GM10266 (cell line): ENCODE results near the gene SPATA46.

Source experiments
- DNase-seq: peaks from one replicate; pipeline ENCODE4 v3.0.0; 2012; ENCODE audit errors: extremely low spot score
- CTCF ChIP-seq: IDR thresholded peaks from 2 replicates; pipeline ENCODE4 v1.5.1; 2012; ENCODE audit warnings: mild to moderate bottlenecking, low read depth; ENCODE audit not compliant: control insufficient read depth, insufficient read depth; ENCODE audit errors: missing control alignments

SPATA46 gene

GRCh38 chr1:162381383-162381782, 4.7 kb upstream of the SPATA46 start, which contains the start of gene C1orf226:
C1orf226 (plus strand) TSS chr1:162381728; CDS start chr1:162381902, 174 bp downstream.
- no peak for TF ChIP-seq CTCF
- no peak for DNase-seq

- no peak for TF ChIP-seq CTCF
- no peak for DNase-seq
Measured at GRCh38 chr1:162380061-162380846, 3.6 kb upstream of the SPATA46 start.

- TF ChIP-seq CTCF, result no peak
- no peak for DNase-seq
Measured at GRCh38 chr1:162375463-162375862, 1.2 kb downstream of the SPATA46 start.

GRCh38 chr1:162374406-162374805, 2.2 kb downstream of the SPATA46 start:
- no peak for TF ChIP-seq CTCF
- no peak for DNase-seq

- TF ChIP-seq CTCF, result no peak
- DNase-seq, result no peak
Measured at GRCh38 chr1:162373541-162374260, 3.0 kb downstream of the SPATA46 start.

GRCh38 chr1:162373072-162373427, 3.6 kb downstream of the SPATA46 start:
- no peak for TF ChIP-seq CTCF

GRCh38 chr1:162372159-162373071, 4.2 kb downstream of the SPATA46 start:
- TF ChIP-seq CTCF, result no peak
- DNase-seq, result no peak

More at GRCh38 chr1:162373072-162373427, 3.6 kb downstream of the SPATA46 start:
- no peak for DNase-seq
